OCI-LY7 (cell line): ENCODE results near the gene RNF103.

Source experiments
- CTCF ChIP-seq: fragments of 200-600 bp; sonication (generic); conservative IDR thresholded peaks from 2 replicates; pipeline ENCODE4 v1.5.1; 2014; ENCODE audit warnings: mild to moderate bottlenecking, antibody characterized with exemption, low read length, moderate library complexity, mixed read lengths
- EZH2phosphoT487 ChIP-seq: fragments of 200-600 bp; sonication (generic); IDR thresholded peaks from 2 replicates; pipeline ENCODE4 v1.6.1; 2018; ENCODE audit warnings: low read depth, borderline replicate concordance, mild to moderate bottlenecking, mixed run types, antibody characterized with exemption, low read length, moderate library complexity, mixed read lengths

- TF ChIP-seq CTCF (no peak), EZH2phosphoT487 (no peak)
These were observed 23.2 kb upstream of the RNF103 start for GRCh38 chr2:86646865-86647264.
